Forelimb muscle (tissue), 1 donor: ENCODE data around the gene RAB37. TPM values are rescaled to one million over a fixed set of nuclear protein-coding genes. Genes with fewer than 3 reads are reported as not detected.

Experiments
- DNase-seq: peaks from one replicate; pipeline ENCODE4 v3.0.0-alpha.2; 2013; ENCODE audit warnings: low read depth
- polyA plus RNA-seq: library from polyadenylated mRNA; unstranded; fragments of 120-200 nt; gene quantifications from one replicate; pipeline ENCODE4 v1.2.1, GENCODE V29; 2013; ENCODE audit not compliant: insufficient read length

The RAB37 gene
- polyA plus RNA-seq, 1 donor: 0.90 TPM

- DNase-seq: no peak
These were observed 7.9 kb downstream of the RAB37 start for GRCh38 chr17:74744714-74745547.

GRCh38 chr17:74745548-74746177, 8.6 kb downstream of the RAB37 start:
- no peak for DNase-seq

- no peak for DNase-seq
These were observed 9.3 kb downstream of the RAB37 start for GRCh38 chr17:74746376-74746775.

- no peak for DNase-seq
These were observed 9.9 kb downstream of the RAB37 start for GRCh38 chr17:74746922-74747321.

- peak; percentile 68 for DNase-seq
These were observed 11.1 kb downstream of the RAB37 start for GRCh38 chr17:74748279-74748528.

- DNase-seq: no peak
These were observed 11.6 kb downstream of the RAB37 start, which contains the start of gene NHERF1 for GRCh38 chr17:74748529-74749278. TSS of gene NHERF1 (plus strand) at chr17:74748628. CDS start at chr17:74748847, 219 bp downstream.

GRCh38 chr17:74749279-74750038, 12.4 kb downstream of the RAB37 start:
- DNase-seq: no peak

GRCh38 chr17:74750039-74750326, 12.9 kb downstream of the RAB37 start:
- no peak for DNase-seq

GRCh38 chr17:74750327-74751069, 13.4 kb downstream of the RAB37 start:
- no peak for DNase-seq

GRCh38 chr17:74752415-74752814, 15.4 kb downstream of the RAB37 start:
- DNase-seq: no peak

GRCh38 chr17:74752822-74753401, 15.9 kb downstream of the RAB37 start:
- DNase-seq: no peak

- no peak for DNase-seq
These were observed 17.8 kb downstream of the RAB37 start for GRCh38 chr17:74754832-74755231.

- no peak for DNase-seq
These were observed 18.5 kb downstream of the RAB37 start for GRCh38 chr17:74755533-74755932.

GRCh38 chr17:74756891-74757290, 19.8 kb downstream of the RAB37 start:
- no peak for DNase-seq

- no peak for DNase-seq
These were observed 20.4 kb downstream of the RAB37 start for GRCh38 chr17:74757502-74757901.

- no peak for DNase-seq
These were observed 21.1 kb downstream of the RAB37 start for GRCh38 chr17:74757931-74758847.

- no peak for DNase-seq
These were observed 21.8 kb downstream of the RAB37 start for GRCh38 chr17:74758848-74759168.

- DNase-seq: no peak
These were observed 22.3 kb downstream of the RAB37 start for GRCh38 chr17:74759243-74759801.

- DNase-seq: no peak
These were observed 22.9 kb downstream of the RAB37 start for GRCh38 chr17:74759941-74760340.
